Measurements from ENCODE around the gene MED8. TPM values are rescaled to one million over a fixed set of nuclear protein-coding genes. Genes with fewer than 3 reads are reported as not detected.

Gene MED8
- total RNA-seq, 1 experiment from 2014 or later = 54.8 TPM

DNA sequence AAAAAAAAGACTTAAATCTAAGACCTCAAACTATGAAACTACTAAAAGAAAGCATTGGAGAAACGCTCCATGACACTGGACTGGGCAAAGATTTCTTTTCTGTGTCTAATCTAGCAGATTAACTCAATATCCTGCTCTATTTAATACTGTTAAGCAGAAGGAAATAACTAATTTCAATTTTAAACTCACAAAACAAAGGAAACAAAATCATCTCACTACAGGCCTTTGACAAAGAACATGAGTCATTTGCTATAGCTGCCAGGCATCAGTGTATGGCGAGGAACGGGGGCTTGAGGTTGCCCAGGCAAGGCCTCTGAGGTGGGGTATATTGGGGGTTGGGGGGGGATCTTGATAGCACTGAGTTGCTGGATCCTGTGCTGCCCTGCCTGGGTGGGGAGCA, 21.0 kb upstream of the MED8 start:
- ChIA-PET CTCF (no interaction called here), POLR2A (ENCODE audit: unreplicated experiment) (no interaction called here)
- Histone ChIP-seq H3K4me1 (replicated peaks; ENCODE audit: insufficient read depth) (no peaks in the 10 kb centered on the region), H3K4me3 (no peak overlapping the region), H2AFZ (no peak overlapping the region), H3K36me3 (ENCODE audit: low read depth) (0 out of 2 replicates have a peak, but pooled peaks cover 14% of the 10 kb centered on the region), H3F3A (ENCODE audit: insufficient read depth, low read depth) (0 out of 2 replicates have a peak, but pooled peaks cover 3% of the 10 kb centered on the region), H3K4me2 (no peak overlapping the region), H4K20me1 (ENCODE audit: insufficient read depth) (no peaks in the 10 kb centered on the region), H3K27ac (no peak overlapping the region), H3K9me3 (ENCODE audit: insufficient read depth, low read depth) (no peaks in the 10 kb centered on the region), H3K9me2 (ENCODE audit: insufficient read depth) (no peaks in the 10 kb centered on the region), H3K27me3 (ENCODE audit: insufficient read depth, low read depth) (no peaks in the 10 kb centered on the region), H3K79me2 (ENCODE audit: low read depth) (no peaks in the 10 kb centered on the region)
- no peak for TF ChIP-seq EZH2 (IDR thresholded peaks at IDR 0.05; ENCODE audit: low read depth)
- TF ChIP-seq, protein P1, sequence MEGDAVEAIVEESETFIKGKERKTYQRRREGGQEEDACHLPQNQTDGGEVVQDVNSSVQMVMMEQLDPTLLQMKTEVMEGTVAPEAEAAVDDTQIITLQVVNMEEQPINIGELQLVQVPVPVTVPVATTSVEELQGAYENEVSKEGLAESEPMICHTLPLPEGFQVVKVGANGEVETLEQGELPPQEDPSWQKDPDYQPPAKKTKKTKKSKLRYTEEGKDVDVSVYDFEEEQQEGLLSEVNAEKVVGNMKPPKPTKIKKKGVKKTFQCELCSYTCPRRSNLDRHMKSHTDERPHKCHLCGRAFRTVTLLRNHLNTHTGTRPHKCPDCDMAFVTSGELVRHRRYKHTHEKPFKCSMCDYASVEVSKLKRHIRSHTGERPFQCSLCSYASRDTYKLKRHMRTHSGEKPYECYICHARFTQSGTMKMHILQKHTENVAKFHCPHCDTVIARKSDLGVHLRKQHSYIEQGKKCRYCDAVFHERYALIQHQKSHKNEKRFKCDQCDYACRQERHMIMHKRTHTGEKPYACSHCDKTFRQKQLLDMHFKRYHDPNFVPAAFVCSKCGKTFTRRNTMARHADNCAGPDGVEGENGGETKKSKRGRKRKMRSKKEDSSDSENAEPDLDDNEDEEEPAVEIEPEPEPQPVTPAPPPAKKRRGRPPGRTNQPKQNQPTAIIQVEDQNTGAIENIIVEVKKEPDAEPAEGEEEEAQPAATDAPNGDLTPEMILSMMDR (conservative IDR thresholded peaks at IDR 0.05) = no peak
- DNase-seq = no peak
- intact Hi-C loops (cut with micrococcal nuclease; ENCODE audit: unreplicated experiment) = loop anchor here (10.0 kb wide), 1 partner anchor 636 kb away; no protein-coding TSS in a partner anchor
- no TSS peak for BruUV-seq (replicated peaks)

DNA sequence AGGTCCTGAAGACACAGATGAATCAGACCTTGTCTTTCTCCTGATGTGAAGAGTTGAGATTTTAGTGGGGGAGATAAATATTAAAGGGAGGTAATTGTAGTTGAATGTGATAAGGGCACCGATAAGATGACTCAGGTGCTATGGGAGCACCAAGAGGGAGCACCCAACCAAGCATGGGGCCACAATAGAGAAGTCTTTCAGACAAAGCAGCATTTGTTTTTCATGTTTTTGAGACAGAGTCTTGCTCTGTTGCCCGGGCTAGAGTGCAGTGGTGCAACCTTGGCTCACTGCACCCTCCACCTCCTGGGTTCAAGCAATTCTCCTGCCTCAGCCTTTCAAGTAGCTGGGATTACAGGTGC, 16.3 kb upstream of the MED8 start:
- no peak overlapping the region for H3K4me3 ChIP-seq
- no peak for DNase-seq
- no peaks in the 10 kb centered on the region for H3K27me3 ChIP-seq (ENCODE audit: insufficient read depth, low read depth)
- H3K9me3 ChIP-seq (ENCODE audit: insufficient read depth, low read depth) = no peaks in the 10 kb centered on the region
- no peak overlapping the region for H3K27ac ChIP-seq
- H4K20me1 ChIP-seq (ENCODE audit: insufficient read depth) = no peaks in the 10 kb centered on the region
- POLR2A ChIA-PET (ENCODE audit: unreplicated experiment) = interaction anchor here (0.7 kb wide), 2 partner anchors 24 to 502 kb away, joined by 6 to 7 read pairs; no protein-coding TSS in a partner anchor
- H3K79me2 ChIP-seq (ENCODE audit: low read depth) = no peaks in the 10 kb centered on the region
- H3K9me2 ChIP-seq (ENCODE audit: insufficient read depth) = no peaks in the 10 kb centered on the region
- 0 out of 2 replicates have a peak, but pooled peaks cover 14% of the 10 kb centered on the region for H3K36me3 ChIP-seq (ENCODE audit: low read depth)
- no peak overlapping the region for H3K4me2 ChIP-seq
- H3K4me1 ChIP-seq (replicated peaks; ENCODE audit: insufficient read depth) = no peaks in the 10 kb centered on the region
- H3F3A ChIP-seq (ENCODE audit: insufficient read depth, low read depth) = no peaks in the 10 kb centered on the region
- intact Hi-C loops (cut with micrococcal nuclease; ENCODE audit: unreplicated experiment) = no loop called here
- TF ChIP-seq EZH2 (IDR thresholded peaks at IDR 0.05; ENCODE audit: low read depth) = no peak
- TF ChIP-seq, protein P1 (conservative IDR thresholded peaks at IDR 0.05) = no peak
- no peak overlapping the region for H2AFZ ChIP-seq
- CTCF ChIA-PET = no interaction called here
- no TSS peak for BruUV-seq (replicated peaks)

DNA sequence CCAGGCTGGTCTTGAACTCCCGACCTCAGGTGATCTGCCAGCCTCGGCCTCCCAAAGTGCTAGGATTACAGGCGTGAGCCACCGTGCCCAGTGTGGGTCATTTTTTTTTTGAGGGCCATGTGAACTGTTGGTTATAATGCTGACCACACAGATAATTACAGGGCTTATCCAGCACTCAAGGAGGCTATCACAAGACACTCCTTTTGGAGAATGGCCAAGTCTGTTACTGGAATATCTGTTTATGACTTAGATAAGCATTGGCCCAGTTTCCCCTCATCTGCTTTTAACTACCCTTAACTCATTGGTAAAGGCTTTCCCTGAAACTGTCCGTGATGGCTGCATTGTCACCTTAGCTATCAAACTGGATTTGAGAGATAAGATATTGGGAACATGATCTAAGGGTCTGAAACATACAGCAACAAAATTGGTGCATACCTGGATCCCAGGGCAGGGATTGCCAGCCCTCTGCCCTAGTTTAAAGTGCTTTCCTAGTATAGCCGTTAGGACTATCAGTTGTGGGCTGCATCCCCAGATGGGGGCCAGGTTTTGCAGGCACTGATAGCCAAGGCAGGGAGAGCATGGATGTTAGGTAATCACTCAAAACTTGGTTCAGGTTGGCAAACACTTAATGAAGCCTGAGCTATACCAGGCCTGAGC, 15.7 kb upstream of the MED8 start:
- Histone ChIP-seq H3K36me3 (ENCODE audit: low read depth) (0 out of 2 replicates have a peak, but pooled peaks cover 14% of the 10 kb centered on the region), H3K4me1 (replicated peaks; ENCODE audit: insufficient read depth) (no peaks in the 10 kb centered on the region), H3K9me3 (ENCODE audit: insufficient read depth, low read depth) (no peaks in the 10 kb centered on the region), H3F3A (ENCODE audit: insufficient read depth, low read depth) (no peaks in the 10 kb centered on the region), H3K4me2 (no peak overlapping the region), H2AFZ (no peak overlapping the region), H4K20me1 (ENCODE audit: insufficient read depth) (no peaks in the 10 kb centered on the region), H3K27me3 (ENCODE audit: insufficient read depth, low read depth) (no peaks in the 10 kb centered on the region), H3K79me2 (ENCODE audit: low read depth) (no peaks in the 10 kb centered on the region), H3K9me2 (ENCODE audit: insufficient read depth) (no peaks in the 10 kb centered on the region), H3K27ac (no peak overlapping the region), H3K4me3 (no peak overlapping the region)
- BruUV-seq (replicated peaks) = no TSS peak
- intact Hi-C loops (cut with micrococcal nuclease; ENCODE audit: unreplicated experiment) = no loop called here
- POLR2A ChIA-PET (ENCODE audit: unreplicated experiment) = no interaction called here
- DNase-seq = no peak
- TF ChIP-seq EZH2 (IDR thresholded peaks at IDR 0.05; ENCODE audit: low read depth) = no peak
- TF ChIP-seq, protein P1 (conservative IDR thresholded peaks at IDR 0.05) = no peak
- CTCF ChIA-PET = no interaction called here
